ENCODE results near the gene TMEM234. TPM values are rescaled to one million over a fixed set of nuclear protein-coding genes. Genes with fewer than 3 reads are reported as not detected.

The TMEM234 gene
- total and polyA plus RNA-seq, 10 of the 15 experiments (the other 5 are each of a cell fraction or from before 2014, with no cell fraction given), result 2.9 to 10.9 (median 6.4) TPM

GRCh38 chr1:32186077-32186476 is 36.1 kb downstream of the TMEM234 start:
- Histone ChIP-seq H3K9ac (ENCODE audit: control insufficient read depth, insufficient read depth, low read length) (0 out of 2 replicates have a peak overlapping the region, but pooled peaks have one; percentile 22), H3K36me3 (ENCODE audit: control insufficient read depth in 2 of 2, insufficient read depth in 2 of 2, low read length in 1 of 2) (peaks cover 19 to 49% of the 10 kb centered on the region in 2 experiments), H3K9me3 (replicated peaks; ENCODE audit: control insufficient read depth, insufficient read depth, low read length) (no peaks in the 10 kb centered on the region), H3K4me1 (ENCODE audit: control insufficient read depth, insufficient read depth, low read length) (peaks cover 14% of the 10 kb centered on the region), H3K27ac (ENCODE audit: control insufficient read depth, insufficient read depth) (no peak overlapping the region), H3K4me3 (no peak overlapping the region), H4K20me1 (ENCODE audit: control insufficient read depth, insufficient read depth) (no peaks in the 10 kb centered on the region; the same call in 1 of the 2 replicates), H3K4me2 (ENCODE audit: control insufficient read depth, insufficient read depth) (peak overlapping the region; percentile 7), H2AFZ (ENCODE audit: control insufficient read depth, low read depth, low read length) (no peak overlapping the region), H3K79me2 (ENCODE audit: control insufficient read depth, insufficient read depth, low read length) (peaks cover 48% of the 10 kb centered on the region), H3K27me3 (replicated peaks in 1 of 2; ENCODE audit: control insufficient read depth in 2 of 2, insufficient read depth in 2 of 2, low read length in 1 of 2) (no peaks in the 10 kb centered on the region)
- intact Hi-C loops (cut with micrococcal nuclease; ENCODE audit: unreplicated experiment) (no loop called here), in situ Hi-C loops (cut with MboI) (no loop called here)
- FAIRE-seq (no peak), ATAC-seq (no peak), DNase-seq (ENCODE audit: low read depth, low spot score) (no peak)
- TF ChIP-seq ZNF687 (IDR thresholded peaks at IDR 0.05), result no peak
- no peak for TF ChIP-seq POLR2AphosphoS2 (IDR thresholded peaks at IDR 0.05; ENCODE audit: low read depth, low read length)
- no peak for TF ChIP-seq IRF4 (IDR thresholded peaks at IDR 0.05; ENCODE audit: low read depth, low read length)
- no peak for TF ChIP-seq ELK1 (IDR thresholded peaks at IDR 0.05; ENCODE audit: low read depth, low read length)
- TF ChIP-seq RCOR1 (conservative IDR thresholded peaks at IDR 0.05; ENCODE audit: low read depth, low read length), result no peak
- TF ChIP-seq E2F8 (IDR thresholded peaks at IDR 0.05; ENCODE audit: low read depth, partially characterized antibody), result no peak
- TF ChIP-seq KLF5 (IDR thresholded peaks at IDR 0.05; ENCODE audit: partially characterized antibody), result no peak
- TF ChIP-seq RB1 (IDR thresholded peaks at IDR 0.05; ENCODE audit: borderline replicate concordance), result no peak
- ChIA-PET RAD21 (ENCODE audit: unreplicated experiment) (interaction anchor here (0.7 kb wide), 1 partner anchor 222 kb away, joined by 7 read pairs; no protein-coding TSS in a partner anchor), CTCF (interaction anchor here (0.7 to 1.6 kb wide), 2 partner anchors 29 to 62 kb away, joined by 3 to 5 read pairs; no protein-coding TSS in a partner anchor), SMC1A (ENCODE audit: uncharacterized antibody, unreplicated experiment) (no interaction called here), POLR2A (interaction anchor here (1.0 kb wide), 1 partner anchor 15 kb away, joined by 3 read pairs; the partner anchor contains the start of gene CCDC28B)
- TSS peak; percentile 11 for BruUV-seq (replicated peaks)
- WGBS (ENCODE audit: insufficient coverage, insufficient replicate concordance, low lambda C conversion rate, missing lambda C conversion rate), result 100% methylated on average over 2 of the region's 2 CpGs

All from GM12878 (cell line).